ENCODE measurements around the gene WRAP73. TPM values are rescaled to one million over a fixed set of nuclear protein-coding genes. Genes with fewer than 3 reads are reported as not detected.

The WRAP73 gene
- total RNA-seq (2021), result 41.2 and 41.8 TPM in 2 replicates
- percentile 65 among the genes with signal in this experiment for Bru-seq, nascent RNA
- percentile 66 among the genes with signal in this experiment for BruChase-seq, experiment 1, labeled RNA remaining after a 2-hour chase
- BruChase-seq, experiment 2, labeled RNA remaining after a 6-hour chase, result percentile 63 among the genes with signal in this experiment
- long read RNA-seq, transcript WRAP73-202 (11 exons, 1,998 nt), result minor isoform, 17 of 75 reads
- long read RNA-seq, transcript WRAP73-201 (12 exons, 1,665 nt), result major isoform, 25 of 75 reads
- long read RNA-seq, partial matches to known transcripts, result 16 of 75 reads
- long read RNA-seq, other reads (novel, unspliced or antisense), result 17 of 75 reads

- ChIA-PET POLR2A (ENCODE audit: low non-redundant PET) (no interaction called here), CTCF (no interaction called here)
- Histone ChIP-seq H3K4me3 (ENCODE audit: low read depth, low read length, poor library complexity, severe bottlenecking) (peak within 1 kb of the TSS; percentile 99), H3K9me3 (ENCODE audit: low read depth, low read length, poor library complexity, severe bottlenecking) (no peaks in the 10 kb centered on the region), H3K27me3 (replicated peaks; ENCODE audit: insufficient read depth, low read depth, low read length, poor library complexity) (peaks cover 10% of the 10 kb centered on the region), H3K4me1 (ENCODE audit: insufficient read depth, low read length, poor library complexity, severe bottlenecking) (peaks cover 6% of the 10 kb centered on the region), H3K27ac (ENCODE audit: low read depth, low read length, poor library complexity, severe bottlenecking) (peak within 1 kb of the TSS; percentile 82), H3K36me3 (ENCODE audit: insufficient read depth, low read length, poor library complexity, severe bottlenecking) (peaks cover 30% of the 10 kb centered on the region)
- no TSS peak for BruUV-seq (replicated peaks)
- intact Hi-C loops (cut with micrococcal nuclease; ENCODE audit: unreplicated experiment), result no loop called here
- TF ChIP-seq EZH2 (IDR thresholded peaks at IDR 0.05; ENCODE audit: borderline replicate concordance, low read depth, low read length, poor library complexity, severe bottlenecking), result no peak
- TF ChIP-seq, protein P1, sequence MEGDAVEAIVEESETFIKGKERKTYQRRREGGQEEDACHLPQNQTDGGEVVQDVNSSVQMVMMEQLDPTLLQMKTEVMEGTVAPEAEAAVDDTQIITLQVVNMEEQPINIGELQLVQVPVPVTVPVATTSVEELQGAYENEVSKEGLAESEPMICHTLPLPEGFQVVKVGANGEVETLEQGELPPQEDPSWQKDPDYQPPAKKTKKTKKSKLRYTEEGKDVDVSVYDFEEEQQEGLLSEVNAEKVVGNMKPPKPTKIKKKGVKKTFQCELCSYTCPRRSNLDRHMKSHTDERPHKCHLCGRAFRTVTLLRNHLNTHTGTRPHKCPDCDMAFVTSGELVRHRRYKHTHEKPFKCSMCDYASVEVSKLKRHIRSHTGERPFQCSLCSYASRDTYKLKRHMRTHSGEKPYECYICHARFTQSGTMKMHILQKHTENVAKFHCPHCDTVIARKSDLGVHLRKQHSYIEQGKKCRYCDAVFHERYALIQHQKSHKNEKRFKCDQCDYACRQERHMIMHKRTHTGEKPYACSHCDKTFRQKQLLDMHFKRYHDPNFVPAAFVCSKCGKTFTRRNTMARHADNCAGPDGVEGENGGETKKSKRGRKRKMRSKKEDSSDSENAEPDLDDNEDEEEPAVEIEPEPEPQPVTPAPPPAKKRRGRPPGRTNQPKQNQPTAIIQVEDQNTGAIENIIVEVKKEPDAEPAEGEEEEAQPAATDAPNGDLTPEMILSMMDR (conservative IDR thresholded peaks at IDR 0.05; ENCODE audit: low read depth, low read length), result peak; percentile 48; the same call in 1 of the 2 replicates
- peak; percentile 96 for DNase-seq (ENCODE audit: low spot score)
Measured at GRCh38 chr1:3649342-3650247, at the start of gene WRAP73. Gene WRAP73 (minus strand): TSS chr1:3650103. CDS start chr1:3649999, 104 bp downstream.

- BruUV-seq (replicated peaks), result no TSS peak
- POLR2A ChIA-PET (ENCODE audit: low non-redundant PET), result no interaction called here
- no peaks in the 10 kb centered on the region for H3K4me1 ChIP-seq (ENCODE audit: insufficient read depth, low read length, poor library complexity, severe bottlenecking)
- no peaks in the 10 kb centered on the region for H3K36me3 ChIP-seq (ENCODE audit: insufficient read depth, low read length, poor library complexity, severe bottlenecking)
- TF ChIP-seq EZH2 (IDR thresholded peaks at IDR 0.05; ENCODE audit: borderline replicate concordance, low read depth, low read length, poor library complexity, severe bottlenecking), result no peak
- TF ChIP-seq, protein P1 (conservative IDR thresholded peaks at IDR 0.05; ENCODE audit: low read depth, low read length), result no peak
- no peak for DNase-seq (ENCODE audit: low spot score)
- intact Hi-C loops (cut with micrococcal nuclease; ENCODE audit: unreplicated experiment), result no loop called here
- CTCF ChIA-PET, result no interaction called here
- H3K27ac ChIP-seq (ENCODE audit: low read depth, low read length, poor library complexity, severe bottlenecking), result no peak overlapping the region
- no peaks in the 10 kb centered on the region for H3K27me3 ChIP-seq (replicated peaks; ENCODE audit: insufficient read depth, low read depth, low read length, poor library complexity)
- no peak overlapping the region for H3K4me3 ChIP-seq (ENCODE audit: low read depth, low read length, poor library complexity, severe bottlenecking)
- H3K9me3 ChIP-seq (ENCODE audit: low read depth, low read length, poor library complexity, severe bottlenecking), result no peaks in the 10 kb centered on the region
Measured at GRCh38 chr1:3699596-3699995, 49.7 kb upstream of the WRAP73 start.

GRCh38 chr1:3698660-3699408 is 48.9 kb upstream of the WRAP73 start:
- Histone ChIP-seq H3K4me1 (ENCODE audit: insufficient read depth, low read length, poor library complexity, severe bottlenecking) (no peaks in the 10 kb centered on the region), H3K27ac (ENCODE audit: low read depth, low read length, poor library complexity, severe bottlenecking) (no peak overlapping the region), H3K36me3 (ENCODE audit: insufficient read depth, low read length, poor library complexity, severe bottlenecking) (no peaks in the 10 kb centered on the region), H3K27me3 (replicated peaks; ENCODE audit: insufficient read depth, low read depth, low read length, poor library complexity) (no peaks in the 10 kb centered on the region), H3K9me3 (ENCODE audit: low read depth, low read length, poor library complexity, severe bottlenecking) (no peaks in the 10 kb centered on the region), H3K4me3 (ENCODE audit: low read depth, low read length, poor library complexity, severe bottlenecking) (no peak overlapping the region)
- CTCF ChIA-PET, result no interaction called here
- POLR2A ChIA-PET (ENCODE audit: low non-redundant PET), result no interaction called here
- TF ChIP-seq, protein P1 (conservative IDR thresholded peaks at IDR 0.05; ENCODE audit: low read depth, low read length), result no peak
- no peak for TF ChIP-seq EZH2 (IDR thresholded peaks at IDR 0.05; ENCODE audit: borderline replicate concordance, low read depth, low read length, poor library complexity, severe bottlenecking)
- BruUV-seq (replicated peaks), result no TSS peak
- DNase-seq (ENCODE audit: low spot score), result no peak
- intact Hi-C loops (cut with micrococcal nuclease; ENCODE audit: unreplicated experiment), result no loop called here
